SHP77 (cell line): ENCODE results near the gene HIGD2B.
"Not testable (repeated sequence)": the region's sequence is repeated elsewhere in the genome, so short reads cannot be mapped to it uniquely, and the experiment has no call there.

Experiments
- DNase-seq, 2 experiments: peaks; one replicate each; lab custom pipeline; 2025; lab: John Stamatoyannopoulos, UW

The HIGD2B gene, protein sequence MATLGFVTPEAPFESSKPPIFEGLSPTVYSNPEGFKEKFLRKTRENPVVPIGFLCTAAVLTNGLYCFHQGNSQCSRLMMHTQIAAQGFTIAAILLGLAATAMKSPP

DNA sequence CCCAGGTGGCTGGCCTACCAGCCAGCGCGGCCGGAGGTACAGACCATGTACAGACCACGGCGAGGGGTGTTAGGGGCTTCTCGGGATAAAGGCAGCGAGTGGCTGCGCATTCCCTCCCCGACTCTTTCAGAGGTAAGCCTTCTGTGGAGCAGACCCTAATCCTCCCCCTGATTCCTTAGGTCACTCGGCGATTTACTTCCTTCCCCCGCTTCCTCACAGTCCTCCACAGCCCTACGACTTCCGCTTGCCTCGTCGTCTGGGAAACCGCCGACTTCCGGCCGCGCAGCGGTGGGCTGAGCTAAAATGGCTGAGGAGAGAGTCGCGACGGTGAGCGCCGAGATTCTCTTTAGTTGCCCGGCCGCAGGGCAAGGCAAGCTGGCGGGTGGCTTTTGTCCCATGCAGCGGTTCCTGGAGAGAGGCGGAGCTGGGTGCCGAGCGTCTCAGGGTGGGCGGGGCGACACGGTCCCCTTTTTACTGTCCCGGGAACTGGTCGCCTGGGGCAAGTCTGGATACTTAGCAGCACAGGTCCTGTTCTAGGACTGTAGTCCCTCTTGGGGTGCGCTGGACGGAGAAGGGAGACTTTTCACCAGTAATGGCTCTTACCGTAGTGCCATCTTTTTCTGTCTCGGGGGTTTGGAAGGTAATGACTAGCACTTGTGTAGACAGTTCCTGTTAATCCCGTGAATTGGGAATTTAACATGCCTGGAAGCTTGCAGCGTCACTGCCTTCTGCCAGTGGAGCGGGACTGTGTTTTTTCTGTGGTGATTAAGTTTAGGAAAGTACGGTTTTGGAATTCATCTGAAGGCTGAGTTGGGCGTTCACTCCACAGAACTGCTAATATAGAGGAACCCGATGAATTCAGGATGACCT, at the start of gene HIGD2B, which contains the start of gene BBS4:
Gene HIGD2B (minus strand): TSS at position 258 of the 870 bp plus-strand sequence. CDS start 9,808 bp downstream, outside the sequence.
Gene BBS4 (plus strand): TSS at position 283 of the 870 bp plus-strand sequence. CDS start 21 bp downstream, at position 304.
- DNase-seq: no peak

- DNase-seq: no peak
Observed at GRCh38 chr15:72735111-72735510, 49.1 kb upstream of the HIGD2B start.

- no peak for DNase-seq
Observed at GRCh38 chr15:72733941-72734738, 48.2 kb upstream of the HIGD2B start.

DNA sequence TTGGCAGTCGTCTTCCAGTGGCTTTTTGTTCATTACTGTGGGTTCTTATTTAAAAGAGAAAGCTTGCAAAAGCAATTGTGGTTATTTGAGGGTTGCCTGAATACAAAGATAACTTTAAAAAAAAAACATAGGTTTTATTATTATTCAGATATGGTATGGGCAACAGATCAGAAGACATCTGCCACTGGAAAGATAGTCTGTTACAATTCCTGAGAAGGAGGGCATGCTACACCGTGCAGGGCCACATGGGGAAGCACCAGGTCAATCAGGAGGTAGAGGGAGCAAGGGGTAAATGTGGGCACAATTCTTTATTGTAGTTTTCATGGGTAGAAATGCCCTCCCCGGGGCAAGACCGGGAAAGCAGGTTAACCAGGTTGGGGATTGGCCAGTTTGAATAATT, 46.5 kb upstream of the HIGD2B start:
- DNase-seq: no peak

DNA sequence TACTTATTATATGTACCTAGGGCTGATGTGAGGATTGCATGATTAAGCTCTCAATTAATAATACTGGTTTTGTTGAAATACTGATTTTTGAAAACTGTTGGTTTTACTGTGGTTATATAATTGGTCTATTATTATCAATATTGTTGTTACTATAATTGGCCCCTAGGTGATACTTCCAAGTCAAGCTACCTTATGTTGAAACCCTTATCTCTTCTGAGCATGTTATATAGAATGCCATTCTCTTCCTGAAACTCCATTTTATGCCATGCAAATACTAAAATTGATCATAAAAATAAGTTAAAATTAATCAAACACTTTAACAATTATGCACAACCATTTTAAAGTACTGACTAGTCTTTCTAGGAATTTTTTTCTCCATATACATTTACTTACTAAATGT, 46.1 kb upstream of the HIGD2B start:
- no peak for DNase-seq

GRCh38 chr15:72728821-72729220, 42.8 kb upstream of the HIGD2B start:
- DNase-seq: no peak

GRCh38 chr15:72728249-72728648, 42.3 kb upstream of the HIGD2B start:
- DNase-seq: not testable (repeated sequence)

DNA sequence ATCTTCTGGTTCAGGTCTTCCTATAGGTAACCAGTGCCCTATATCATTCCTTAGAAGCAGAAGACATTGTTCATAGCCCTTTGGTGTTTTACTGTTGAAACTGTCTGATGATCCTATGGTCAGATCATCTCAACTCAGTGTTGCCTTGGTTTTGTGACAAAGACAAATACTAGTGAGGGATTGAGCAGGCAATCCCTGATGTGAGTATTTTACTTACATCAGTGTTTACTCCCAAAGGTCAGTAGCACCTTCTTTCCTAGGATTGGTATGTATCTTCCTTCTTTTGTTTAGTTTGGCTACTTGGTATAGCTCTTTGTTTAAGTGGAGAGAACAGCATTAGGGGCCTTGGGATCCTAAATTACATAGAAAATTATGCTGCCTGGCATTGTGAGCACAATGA, 41.2 kb upstream of the HIGD2B start:
- no peak for DNase-seq

- DNase-seq: not testable (repeated sequence)
Observed at GRCh38 chr15:72725851-72726250, 39.9 kb upstream of the HIGD2B start.

- DNase-seq: no peak
Observed at GRCh38 chr15:72725446-72725845, 39.5 kb upstream of the HIGD2B start.

DNA sequence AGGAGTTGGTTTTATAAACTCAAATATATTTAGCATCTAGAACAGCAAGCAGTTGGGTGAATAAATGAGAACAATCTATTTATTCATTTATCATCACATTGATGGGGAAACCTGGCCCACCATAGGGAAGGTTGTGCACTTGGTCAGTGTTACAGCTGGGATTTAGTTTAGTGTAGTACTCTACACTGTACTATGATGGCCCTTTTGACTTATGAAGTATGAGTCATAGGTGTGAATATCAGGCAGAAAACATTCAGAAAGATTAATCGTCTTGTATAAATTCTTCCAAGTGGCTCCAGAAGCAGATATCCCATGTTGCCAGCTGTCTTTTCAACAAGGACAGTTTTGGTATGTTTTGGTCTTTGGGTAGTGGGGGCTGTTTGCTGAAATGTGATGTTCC, 38.0 kb upstream of the HIGD2B start:
- no peak for DNase-seq

- peak; percentile 40 to 74 for DNase-seq
Observed at GRCh38 chr15:72722071-72722696, 36.2 kb upstream of the HIGD2B start.

GRCh38 chr15:72708551-72709303, 22.7 kb upstream of the HIGD2B start:
- DNase-seq: not testable (repeated sequence)

DNA sequence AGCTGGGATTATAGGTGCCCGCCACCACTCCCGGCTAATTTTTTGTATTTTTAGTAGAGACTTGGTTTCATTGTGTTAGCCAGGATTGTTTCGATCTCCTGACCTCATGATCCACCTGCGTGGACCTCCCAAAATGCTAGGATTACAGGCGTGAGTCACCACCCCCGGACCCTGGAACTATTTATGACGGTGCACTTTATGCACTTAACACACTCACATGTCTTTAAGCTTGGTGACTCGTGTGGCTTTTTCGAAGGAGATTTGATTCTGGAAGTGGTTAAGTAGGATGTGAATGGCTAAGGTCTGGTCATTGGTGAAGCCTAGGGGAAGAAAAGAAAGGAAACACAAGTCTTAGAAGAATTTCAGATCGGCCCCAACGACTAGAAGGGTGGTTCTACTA, 20.3 kb upstream of the HIGD2B start:
- DNase-seq: no peak

DNA sequence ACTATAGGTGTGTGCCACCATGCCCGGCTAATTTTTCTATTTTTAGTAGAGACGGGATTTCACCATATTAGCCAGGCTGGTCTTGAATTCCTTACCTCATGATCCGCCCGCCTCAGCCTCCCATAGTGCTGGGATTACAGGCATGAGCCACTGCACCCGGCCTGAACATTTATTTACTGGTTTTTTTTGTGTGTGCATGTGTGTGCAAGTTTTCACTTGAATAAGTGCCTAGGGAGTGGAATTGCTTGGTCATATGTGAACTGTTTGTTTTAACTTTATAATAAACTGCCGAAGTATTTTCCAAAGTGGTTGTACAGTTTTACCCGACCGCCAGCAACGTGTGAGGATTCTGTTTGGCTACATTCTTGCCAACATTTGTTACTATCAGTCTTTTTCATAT, 14.1 kb upstream of the HIGD2B start:
- no peak for DNase-seq

- no peak for DNase-seq
Observed at GRCh38 chr15:72698938-72699337, 13.0 kb upstream of the HIGD2B start.

- no peak for DNase-seq
Observed at GRCh38 chr15:72690938-72691337, 5.0 kb upstream of the HIGD2B start.

DNA sequence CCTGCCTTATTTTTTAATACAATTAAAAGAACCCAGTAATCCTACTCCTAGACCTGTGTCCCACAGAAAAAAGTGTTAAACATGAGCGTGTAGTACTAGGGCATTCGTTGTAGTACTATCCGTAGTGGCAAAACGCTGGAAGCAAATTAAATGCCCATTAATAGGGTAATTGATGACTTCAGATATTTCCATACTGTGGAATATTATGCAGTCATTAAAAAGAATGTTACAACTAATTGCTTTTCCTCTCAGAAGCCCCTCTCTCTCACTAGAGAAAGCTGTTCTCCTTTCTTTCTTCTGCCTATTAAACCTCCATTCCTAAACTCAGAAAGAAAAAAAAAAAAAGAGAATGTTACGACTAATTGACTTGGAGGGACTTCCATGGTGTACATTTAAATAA, 2.7 kb upstream of the HIGD2B start:
- no peak for DNase-seq

- no peak for DNase-seq
Observed at GRCh38 chr15:72685301-72685924, 569 bp downstream of the HIGD2B start.

DNA sequence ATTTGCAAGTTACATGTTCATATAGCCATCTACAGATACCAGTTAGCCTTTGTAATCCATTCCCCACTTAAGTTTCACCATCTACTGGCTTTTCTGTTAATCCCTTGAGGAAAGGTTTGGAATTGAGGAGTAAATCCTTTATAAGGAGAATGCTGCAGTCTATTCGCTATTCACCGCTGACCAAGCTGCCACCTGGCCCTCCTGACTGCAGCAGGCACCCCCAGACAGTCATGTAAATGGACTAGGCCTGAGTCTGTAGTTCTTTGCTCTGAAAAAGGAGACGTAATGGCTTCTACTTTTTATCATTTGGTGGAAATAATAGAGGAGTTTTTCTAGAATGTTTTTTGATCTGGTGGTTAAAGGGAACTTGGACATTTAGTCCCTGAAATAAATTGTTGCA, 3.2 kb downstream of the HIGD2B start:
- DNase-seq: no peak

DNA sequence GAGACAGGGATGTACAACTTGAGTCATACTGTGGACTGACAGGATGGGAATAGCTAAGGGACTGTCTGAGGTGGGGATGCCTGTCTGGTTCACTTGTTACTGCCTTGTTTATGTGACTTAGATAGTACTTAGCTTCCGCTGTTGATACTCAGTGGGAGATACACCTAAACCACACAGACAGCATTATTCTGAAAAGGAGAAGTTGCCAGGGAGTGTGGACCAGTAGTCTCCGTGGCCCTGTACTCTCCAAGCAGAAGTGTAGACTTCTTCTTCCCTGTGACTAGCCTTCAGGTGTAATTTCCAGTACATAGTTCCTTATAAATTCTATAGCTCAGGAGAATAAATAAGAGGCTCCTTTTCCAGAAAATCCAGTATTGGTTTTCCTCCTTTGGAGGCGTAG, 5.1 kb downstream of the HIGD2B start:
- DNase-seq: no peak
